Measurements from ENCODE around the gene TBR1. TPM values are rescaled to one million over a fixed set of nuclear protein-coding genes. Genes with fewer than 3 reads are reported as not detected.

The TBR1 gene
- total and polyA plus RNA-seq, 10 of the 15 experiments (the other 5 are each of a cell fraction or from before 2014, with no cell fraction given), result 0.01 TPM; not detected in 9

DNA sequence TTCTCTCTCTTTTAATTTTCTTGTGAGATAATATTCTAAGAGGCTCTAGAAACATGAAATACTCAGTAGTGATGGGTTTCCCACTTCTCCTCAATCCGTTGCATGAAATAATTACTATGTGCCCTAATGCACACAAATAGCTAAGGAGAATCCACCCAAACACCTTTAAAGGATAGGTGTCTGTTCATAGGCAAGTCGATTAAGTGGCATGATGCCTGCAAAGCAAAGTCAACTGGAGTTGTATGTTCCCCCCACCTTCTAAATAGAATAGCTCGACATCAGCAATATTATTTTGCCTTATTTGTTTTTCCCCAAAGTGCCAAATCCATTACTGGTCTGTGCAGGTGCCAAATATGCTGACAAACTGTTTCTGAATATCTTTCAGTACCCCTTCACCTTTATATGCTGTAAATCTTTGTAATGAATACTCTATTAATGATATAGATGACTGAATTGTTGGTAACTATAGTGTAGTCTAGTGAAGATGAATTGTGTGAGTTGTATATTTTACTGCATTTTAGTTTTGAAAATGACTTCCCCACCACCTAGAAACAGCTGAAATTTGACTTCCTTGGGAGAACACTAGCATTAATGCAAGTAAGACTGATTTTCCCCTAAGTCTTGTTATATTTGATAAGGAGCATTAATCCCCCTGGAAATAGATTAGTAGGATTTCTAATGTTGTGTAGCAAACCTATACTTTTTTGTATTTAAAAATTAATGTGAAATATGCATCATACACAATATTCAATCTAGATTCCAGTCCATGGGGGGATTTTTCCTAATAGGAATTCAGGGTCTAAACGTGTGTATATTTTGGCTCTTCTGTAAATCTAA, 9.0 kb downstream of the TBR1 start (continued):
- TF ChIP-seq, protein P1, sequence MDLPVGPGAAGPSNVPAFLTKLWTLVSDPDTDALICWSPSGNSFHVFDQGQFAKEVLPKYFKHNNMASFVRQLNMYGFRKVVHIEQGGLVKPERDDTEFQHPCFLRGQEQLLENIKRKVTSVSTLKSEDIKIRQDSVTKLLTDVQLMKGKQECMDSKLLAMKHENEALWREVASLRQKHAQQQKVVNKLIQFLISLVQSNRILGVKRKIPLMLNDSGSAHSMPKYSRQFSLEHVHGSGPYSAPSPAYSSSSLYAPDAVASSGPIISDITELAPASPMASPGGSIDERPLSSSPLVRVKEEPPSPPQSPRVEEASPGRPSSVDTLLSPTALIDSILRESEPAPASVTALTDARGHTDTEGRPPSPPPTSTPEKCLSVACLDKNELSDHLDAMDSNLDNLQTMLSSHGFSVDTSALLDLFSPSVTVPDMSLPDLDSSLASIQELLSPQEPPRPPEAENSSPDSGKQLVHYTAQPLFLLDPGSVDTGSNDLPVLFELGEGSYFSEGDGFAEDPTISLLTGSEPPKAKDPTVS (IDR thresholded peaks at IDR 0.05; ENCODE audit: low read depth, low read length), result no peak
- TF ChIP-seq YBX1 (IDR thresholded peaks at IDR 0.05) (no peak), MYB (IDR thresholded peaks at IDR 0.05; ENCODE audit: borderline replicate concordance, low read depth, low read length) (no peak), TCF3 (IDR thresholded peaks at IDR 0.05; ENCODE audit: borderline replicate concordance, insufficient read depth, low read depth, low read length) (no peak), IRF4 (IDR thresholded peaks at IDR 0.05; ENCODE audit: low read depth, low read length) (no peak), STAT1 (conservative IDR thresholded peaks at IDR 0.05) (no peak)

DNA sequence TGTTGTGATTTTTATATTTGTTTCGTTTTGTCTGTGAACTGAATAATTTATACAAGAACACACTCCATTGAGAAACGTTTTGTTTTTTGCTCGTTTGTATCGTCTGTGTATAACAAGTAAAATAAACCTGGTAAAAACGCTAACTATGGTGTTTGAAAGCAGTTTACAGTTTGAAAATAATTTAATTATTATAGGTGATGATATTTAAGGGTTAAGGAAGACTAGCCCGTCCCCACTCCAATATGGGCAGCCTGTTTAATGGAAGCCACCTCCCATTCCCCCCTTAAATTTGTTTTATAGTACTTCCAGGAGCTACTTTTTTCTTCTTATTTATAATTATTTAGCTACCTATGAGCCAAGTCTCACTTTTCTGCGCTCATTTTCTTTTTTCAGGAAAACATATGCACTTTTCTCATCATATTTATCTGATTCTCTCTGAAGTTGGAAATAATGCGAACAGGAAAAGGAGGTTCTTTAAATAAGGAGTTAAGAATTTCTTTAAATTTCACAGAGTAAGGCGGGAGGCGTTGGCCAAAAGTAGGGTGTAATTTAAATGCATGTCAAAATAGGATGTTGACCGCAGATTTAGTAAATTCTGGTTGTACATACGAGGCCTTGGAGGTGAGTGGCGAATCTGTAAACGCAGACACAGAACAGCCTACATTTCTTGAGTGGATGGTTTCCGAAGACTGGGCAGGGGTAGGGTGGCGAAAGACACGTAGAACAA, 9.8 kb downstream of the TBR1 start:
- SMC1A ChIA-PET (ENCODE audit: uncharacterized antibody, unreplicated experiment), result no interaction called here
- in situ Hi-C loops (cut with MboI) (no loop called here), intact Hi-C loops (cut with micrococcal nuclease; ENCODE audit: unreplicated experiment) (loop anchor here (10.0 kb wide), 1 partner anchor 519 kb away; no protein-coding TSS in a partner anchor)
- no peak for FAIRE-seq
- Histone ChIP-seq H3K27me3 (replicated peaks in 1 of 2; ENCODE audit: control insufficient read depth in 2 of 2, insufficient read depth in 2 of 2, low read length in 1 of 2) (peaks cover 8 to 39% of the 10 kb centered on the region in 2 experiments), H4K20me1 (ENCODE audit: control insufficient read depth, insufficient read depth) (no peaks in the 10 kb centered on the region), H2AFZ (ENCODE audit: control insufficient read depth, low read depth, low read length) (no peak overlapping the region), H3K4me3 (no peak overlapping the region), H3K4me2 (ENCODE audit: control insufficient read depth, insufficient read depth) (no peak overlapping the region), H3K79me2 (ENCODE audit: control insufficient read depth, insufficient read depth, low read length) (no peaks in the 10 kb centered on the region), H3K4me1 (ENCODE audit: control insufficient read depth, insufficient read depth, low read length) (no peaks in the 10 kb centered on the region), H3K27ac (ENCODE audit: control insufficient read depth, insufficient read depth) (no peak overlapping the region), H3K9me3 (replicated peaks; ENCODE audit: control insufficient read depth, insufficient read depth, low read length) (no peaks in the 10 kb centered on the region; the same call in 1 of the 3 replicates), H3K9ac (ENCODE audit: control insufficient read depth, insufficient read depth, low read length) (no peak overlapping the region), H3K36me3 (ENCODE audit: control insufficient read depth in 2 of 2, insufficient read depth in 2 of 2, low read length in 1 of 2) (no peaks in the 10 kb centered on the region)
- ATAC-seq, result no peak
- BruUV-seq (replicated peaks), result no TSS peak
- TF ChIP-seq RAD51 (IDR thresholded peaks at IDR 0.05) (no peak), RBBP5 (conservative IDR thresholded peaks at IDR 0.05) (no peak), TARDBP (IDR thresholded peaks at IDR 0.05; ENCODE audit: borderline replicate concordance) (no peak), ZNF274 (IDR thresholded peaks at IDR 0.05; ENCODE audit: insufficient read depth, insufficient read length) (no peak), GABPA (IDR thresholded peaks at IDR 0.05; ENCODE audit: low read depth) (no peak), NBN (IDR thresholded peaks at IDR 0.05) (no peak), SP1 (IDR thresholded peaks at IDR 0.05; ENCODE audit: low read depth, low read length) (no peak), RFX5 (IDR thresholded peaks at IDR 0.05; ENCODE audit: low read depth, low read length) (no peak), MYB (IDR thresholded peaks at IDR 0.05; ENCODE audit: borderline replicate concordance, low read depth, low read length) (no peak), TCF3 (IDR thresholded peaks at IDR 0.05; ENCODE audit: borderline replicate concordance, insufficient read depth, low read depth, low read length) (no peak), STAT3 (IDR thresholded peaks at IDR 0.05; ENCODE audit: low read depth, low read length) (no peak), JUND (IDR thresholded peaks at IDR 0.05; ENCODE audit: low read depth, low read length) (no peak), JUNB (IDR thresholded peaks at IDR 0.05) (no peak), ZSCAN29 (IDR thresholded peaks at IDR 0.05) (no peak), SMARCA5 (IDR thresholded peaks at IDR 0.05) (no peak)
- TF ChIP-seq, protein P2, sequence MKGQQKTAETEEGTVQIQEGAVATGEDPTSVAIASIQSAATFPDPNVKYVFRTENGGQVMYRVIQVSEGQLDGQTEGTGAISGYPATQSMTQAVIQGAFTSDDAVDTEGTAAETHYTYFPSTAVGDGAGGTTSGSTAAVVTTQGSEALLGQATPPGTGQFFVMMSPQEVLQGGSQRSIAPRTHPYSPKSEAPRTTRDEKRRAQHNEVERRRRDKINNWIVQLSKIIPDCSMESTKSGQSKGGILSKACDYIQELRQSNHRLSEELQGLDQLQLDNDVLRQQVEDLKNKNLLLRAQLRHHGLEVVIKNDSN (IDR thresholded peaks at IDR 0.05; ENCODE audit: borderline replicate concordance, extremely low read length, insufficient read depth, low read depth, low read length), result no peak
- no peak for DNase-seq (ENCODE audit: low read depth, low spot score)
- 45% methylated on average over 17 of the region's 17 CpGs for WGBS (ENCODE audit: insufficient coverage, insufficient replicate concordance, low lambda C conversion rate, missing lambda C conversion rate)
- RAD21 ChIA-PET (ENCODE audit: unreplicated experiment), result no interaction called here
- POLR2A ChIA-PET, result no interaction called here
- CTCF ChIA-PET, result no interaction called here

All from GM12878 (cell line).